Large intestine (tissue), 3 donors: ENCODE results near the gene GPNMB. TPM values are rescaled to one million over a fixed set of nuclear protein-coding genes. Genes with fewer than 3 reads are reported as not detected.

Experiments used
- DNase-seq, 2 donors: peaks; one replicate each; pipeline versions ENCODE4 v3.0.0 to v3.0.0-alpha.2; 2013
- H3K27ac ChIP-seq: one replicate; pipeline ENCODE4 v1.5.1; 2013; ENCODE audit warnings: low read length
- H3K27me3 ChIP-seq: 2 replicates; pipeline ENCODE4 v1.6.1; 2013; ENCODE audit warnings: low read length; ENCODE audit not compliant: control insufficient read depth, insufficient read depth
- H3K36me3 ChIP-seq: 2 replicates; pipeline ENCODE4 v1.6.1; 2013; ENCODE audit warnings: low read length; ENCODE audit not compliant: control insufficient read depth, insufficient read depth
- H3K4me1 ChIP-seq: one replicate; pipeline ENCODE4 v1.6.1; 2013; ENCODE audit warnings: low read length; ENCODE audit not compliant: control insufficient read depth, insufficient read depth
- H3K4me3 ChIP-seq: one replicate; pipeline ENCODE4 v1.5.1; 2013; ENCODE audit warnings: low read length
- H3K9me3 ChIP-seq: one replicate; pipeline ENCODE4 v1.6.1; 2013; ENCODE audit warnings: mild to moderate bottlenecking, low read depth, low read length, moderate library complexity; ENCODE audit not compliant: control insufficient read depth
- WGBS: methylation state at CpG from one replicate; pipeline ENCODE4 v1.1.5; 2013; ENCODE audit warnings: low lambda C conversion rate; ENCODE audit not compliant: insufficient coverage; 5-methylcytosine and 5-hydroxymethylcytosine counted together
- polyA plus RNA-seq: library from polyadenylated mRNA; unstranded; fragments of 120-200 nt; gene quantifications from one replicate; pipeline ENCODE4 v1.2.1, GENCODE V29; 2013

Gene GPNMB
- polyA plus RNA-seq, 1 donor = 6.0 TPM

- H3K4me1 ChIP-seq = no peaks in the 10 kb centered on the region
- H3K27me3 ChIP-seq = no peaks in the 10 kb centered on the region
- H3K4me3 ChIP-seq = no peak overlapping the region
- DNase-seq = no peak
- H3K27ac ChIP-seq = no peak overlapping the region
- no peaks in the 10 kb centered on the region for H3K9me3 ChIP-seq
- no CpG with 5 or more reads among the region's 2 CpGs for WGBS
- H3K36me3 ChIP-seq = no peaks in the 10 kb centered on the region
These were observed 38.3 kb downstream of the GPNMB start for GRCh38 chr7:23284871-23285270.

DNA sequence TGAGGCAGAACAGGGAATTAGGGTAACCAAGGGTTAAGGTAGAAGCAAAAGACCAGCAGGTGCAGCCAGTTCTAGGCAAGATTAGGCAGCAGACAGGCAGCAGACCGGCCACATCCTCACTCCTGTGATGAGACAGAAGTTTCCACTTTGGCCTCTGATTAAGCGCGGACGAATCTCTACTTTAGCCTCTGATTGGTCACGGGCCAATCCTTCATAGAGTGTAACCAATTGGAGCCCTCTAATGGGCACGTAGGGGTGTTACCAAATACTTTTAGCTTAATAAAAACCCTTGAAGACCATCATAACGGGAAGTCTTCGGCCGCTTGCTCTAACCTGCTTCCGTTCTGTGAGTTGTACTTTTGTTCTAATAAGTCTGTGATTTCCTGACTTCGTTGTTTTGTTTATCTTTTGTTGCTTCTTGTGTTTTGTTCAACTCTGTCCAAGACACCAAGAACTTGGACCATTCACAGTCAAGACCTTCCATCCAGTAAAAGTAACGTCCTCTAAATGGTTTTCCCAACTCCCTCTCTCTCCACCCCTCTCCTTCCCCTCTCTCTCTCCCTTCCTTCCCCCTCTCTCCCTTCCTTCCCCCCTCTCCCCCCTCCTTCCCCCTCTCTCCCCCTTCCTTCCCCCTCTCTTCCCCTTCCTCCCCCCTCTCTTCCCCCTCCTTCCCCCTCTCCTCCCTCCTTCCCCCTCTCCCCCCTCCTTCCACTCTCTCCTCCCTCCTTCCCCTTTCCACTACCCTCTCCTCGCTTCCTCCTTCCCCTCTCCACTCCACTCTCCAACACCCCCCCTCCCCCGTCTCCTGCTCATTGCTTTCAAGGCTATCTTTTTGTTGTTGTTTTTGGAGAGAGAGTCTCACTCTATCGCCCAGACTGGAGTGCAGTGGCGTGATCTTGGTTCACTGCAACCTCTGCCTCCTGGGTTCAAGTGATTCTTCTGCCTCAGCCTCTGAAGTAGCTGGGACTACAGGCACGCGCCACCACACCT is 39.4 kb downstream of the GPNMB start:
- Histone ChIP-seq H3K9me3 (no peaks in the 10 kb centered on the region), H3K36me3 (no peaks in the 10 kb centered on the region), H3K27me3 (no peaks in the 10 kb centered on the region), H3K4me3 (no peak overlapping the region), H3K4me1 (no peaks in the 10 kb centered on the region), H3K27ac (no peak overlapping the region)
- WGBS = 95% methylated on average over 5 of the region's 18 CpGs
- DNase-seq = no peak

- DNase-seq = no peak
- WGBS = 100% methylated on average over 2 of the region's 5 CpGs
- Histone ChIP-seq H3K27ac (no peak overlapping the region), H3K4me3 (no peak overlapping the region), H3K4me1 (no peaks in the 10 kb centered on the region), H3K9me3 (no peaks in the 10 kb centered on the region), H3K36me3 (no peaks in the 10 kb centered on the region), H3K27me3 (no peaks in the 10 kb centered on the region)
These were observed 41.0 kb downstream of the GPNMB start for GRCh38 chr7:23287612-23288011.

- Histone ChIP-seq H3K9me3 (no peaks in the 10 kb centered on the region), H3K36me3 (no peaks in the 10 kb centered on the region), H3K4me3 (no peak overlapping the region), H3K4me1 (peaks cover 8% of the 10 kb centered on the region), H3K27ac (no peak overlapping the region), H3K27me3 (no peaks in the 10 kb centered on the region)
- WGBS = 80% methylated on average over 1 of the region's 9 CpGs
- DNase-seq = no peak
These were observed 44.4 kb downstream of the GPNMB start for GRCh38 chr7:23290993-23291392.

GRCh38 chr7:23291957-23292560 is 45.5 kb downstream of the GPNMB start:
- Histone ChIP-seq H3K4me3 (no peak overlapping the region), H3K9me3 (no peaks in the 10 kb centered on the region), H3K27ac (no peak overlapping the region), H3K27me3 (no peaks in the 10 kb centered on the region), H3K36me3 (no peaks in the 10 kb centered on the region), H3K4me1 (peaks cover 8% of the 10 kb centered on the region)
- DNase-seq = no peak
- 88% methylated on average over 2 of the region's 3 CpGs for WGBS

GRCh38 chr7:23292623-23293022 is 46.0 kb downstream of the GPNMB start:
- Histone ChIP-seq H3K9me3 (no peaks in the 10 kb centered on the region), H3K27ac (no peak overlapping the region), H3K4me1 (peaks cover 8% of the 10 kb centered on the region), H3K27me3 (no peaks in the 10 kb centered on the region), H3K4me3 (no peak overlapping the region), H3K36me3 (no peaks in the 10 kb centered on the region)
- WGBS = 100% methylated on average over 1 of the region's 4 CpGs
- no peak for DNase-seq

GRCh38 chr7:23293500-23294073 is 47.0 kb downstream of the GPNMB start:
- DNase-seq = no peak
- WGBS = no CpG with 5 or more reads among the region's 12 CpGs

GRCh38 chr7:23294549-23295400 is 48.2 kb downstream of the GPNMB start:
- Histone ChIP-seq H3K27me3 (no peaks in the 10 kb centered on the region), H3K9me3 (no peaks in the 10 kb centered on the region), H3K4me1 (peaks cover 8% of the 10 kb centered on the region), H3K27ac (no peak overlapping the region), H3K36me3 (no peaks in the 10 kb centered on the region), H3K4me3 (no peak overlapping the region)
- DNase-seq = peak in 1 of 2 donors; percentile 16
- no CpG with 5 or more reads among the region's 6 CpGs for WGBS

More at GRCh38 chr7:23293500-23294073, 47.0 kb downstream of the GPNMB start:
- H3K4me1 ChIP-seq = peaks cover 8% of the 10 kb centered on the region
- no peak overlapping the region for H3K4me3 ChIP-seq
- H3K27me3 ChIP-seq = no peaks in the 10 kb centered on the region
- no peaks in the 10 kb centered on the region for H3K36me3 ChIP-seq
- no peak overlapping the region for H3K27ac ChIP-seq
- no peaks in the 10 kb centered on the region for H3K9me3 ChIP-seq

DNA sequence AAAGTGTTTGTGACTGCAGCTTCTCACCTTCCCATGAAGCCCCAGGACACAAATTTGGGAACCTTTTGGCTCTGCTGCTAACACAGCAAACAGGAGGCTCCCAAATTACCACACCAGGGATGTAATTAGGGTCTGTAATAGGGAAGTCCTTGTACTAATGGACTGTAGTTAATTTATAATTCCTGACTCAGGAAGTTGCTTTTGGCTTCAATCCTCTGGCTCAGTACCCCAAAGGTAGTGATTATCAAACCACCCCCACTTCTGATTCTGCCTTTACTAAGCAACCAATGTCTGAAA is 48.8 kb downstream of the GPNMB start:
- DNase-seq = no peak
- Histone ChIP-seq H3K27ac (no peak overlapping the region), H3K36me3 (no peaks in the 10 kb centered on the region), H3K27me3 (no peaks in the 10 kb centered on the region), H3K4me1 (peaks cover 9% of the 10 kb centered on the region), H3K9me3 (no peaks in the 10 kb centered on the region), H3K4me3 (no peak overlapping the region)
